ENCODE data around the gene MAP2K5.

The MAP2K5 gene

GRCh38 chr15:67731112-67731721, 188.7 kb downstream of the MAP2K5 start:
- no peak for DNase-seq

GRCh38 chr15:67732164-67732563, 189.7 kb downstream of the MAP2K5 start:
- no peak for DNase-seq

- DNase-seq: no peak
These were observed 190.3 kb downstream of the MAP2K5 start for GRCh38 chr15:67732671-67733374.

GRCh38 chr15:67735896-67736295, 193.4 kb downstream of the MAP2K5 start:
- no peak for DNase-seq

GRCh38 chr15:67736810-67737209, 194.3 kb downstream of the MAP2K5 start:
- DNase-seq: no peak

GRCh38 chr15:67738056-67738455, 195.6 kb downstream of the MAP2K5 start:
- DNase-seq: no peak

GRCh38 chr15:67740405-67740804, 197.9 kb downstream of the MAP2K5 start:
- no peak for DNase-seq

GRCh38 chr15:67741308-67741707, 198.8 kb downstream of the MAP2K5 start:
- no peak for DNase-seq

- no peak for DNase-seq
These were observed 201.1 kb downstream of the MAP2K5 start for GRCh38 chr15:67743558-67743957.

GRCh38 chr15:67744331-67745072, 202.0 kb downstream of the MAP2K5 start:
- DNase-seq: no peak

GRCh38 chr15:67745073-67746006, 202.8 kb downstream of the MAP2K5 start:
- DNase-seq: no peak

- DNase-seq: no peak
These were observed 203.5 kb downstream of the MAP2K5 start for GRCh38 chr15:67746022-67746421.

GRCh38 chr15:67746450-67746849, 203.9 kb downstream of the MAP2K5 start:
- DNase-seq: no peak

GRCh38 chr15:67747921-67748320, 205.4 kb downstream of the MAP2K5 start:
- no peak for DNase-seq

- no peak for DNase-seq
These were observed 207.9 kb downstream of the MAP2K5 start for GRCh38 chr15:67750371-67750770.

- no peak for DNase-seq
These were observed 211.4 kb downstream of the MAP2K5 start for GRCh38 chr15:67753891-67754290.

- no peak for DNase-seq
These were observed 212.8 kb downstream of the MAP2K5 start for GRCh38 chr15:67755264-67755663.

- DNase-seq: no peak
These were observed 213.4 kb downstream of the MAP2K5 start for GRCh38 chr15:67755936-67756335.

- no peak for DNase-seq
These were observed 216.3 kb downstream of the MAP2K5 start for GRCh38 chr15:67758619-67759300.

- no peak for DNase-seq
These were observed 218.4 kb downstream of the MAP2K5 start for GRCh38 chr15:67760901-67761300.

GRCh38 chr15:67761343-67761742, 218.8 kb downstream of the MAP2K5 start:
- no peak for DNase-seq
